ENCODE results near the gene PRSS16.

The PRSS16 gene

GRCh38 chr6:27286141-27286540 lies 38.6 kb downstream of the PRSS16 start:
- DNase-seq = no peak

DNA sequence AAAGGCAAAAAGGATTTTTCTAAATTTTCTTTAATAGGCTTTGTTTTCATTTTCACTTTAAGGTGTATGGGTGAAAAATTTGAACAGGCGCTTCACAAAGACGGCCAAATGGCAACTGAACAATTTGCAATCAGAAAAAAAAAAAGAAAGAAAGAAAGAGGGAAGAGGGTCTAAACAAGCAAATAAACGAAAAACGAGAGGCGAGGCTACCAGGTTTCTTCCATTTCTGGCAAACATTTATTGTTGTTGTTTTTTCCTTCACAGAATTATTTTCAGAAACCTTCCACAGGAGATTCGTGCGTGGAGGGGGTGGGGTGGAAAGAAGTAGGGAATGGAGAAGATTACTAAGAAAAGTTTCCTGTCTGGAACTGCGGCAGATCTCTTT lies 40.2 kb downstream of the PRSS16 start:
- DNase-seq = no peak

GRCh38 chr6:27288136-27289044 lies 40.9 kb downstream of the PRSS16 start:
- no peak for DNase-seq

DNA sequence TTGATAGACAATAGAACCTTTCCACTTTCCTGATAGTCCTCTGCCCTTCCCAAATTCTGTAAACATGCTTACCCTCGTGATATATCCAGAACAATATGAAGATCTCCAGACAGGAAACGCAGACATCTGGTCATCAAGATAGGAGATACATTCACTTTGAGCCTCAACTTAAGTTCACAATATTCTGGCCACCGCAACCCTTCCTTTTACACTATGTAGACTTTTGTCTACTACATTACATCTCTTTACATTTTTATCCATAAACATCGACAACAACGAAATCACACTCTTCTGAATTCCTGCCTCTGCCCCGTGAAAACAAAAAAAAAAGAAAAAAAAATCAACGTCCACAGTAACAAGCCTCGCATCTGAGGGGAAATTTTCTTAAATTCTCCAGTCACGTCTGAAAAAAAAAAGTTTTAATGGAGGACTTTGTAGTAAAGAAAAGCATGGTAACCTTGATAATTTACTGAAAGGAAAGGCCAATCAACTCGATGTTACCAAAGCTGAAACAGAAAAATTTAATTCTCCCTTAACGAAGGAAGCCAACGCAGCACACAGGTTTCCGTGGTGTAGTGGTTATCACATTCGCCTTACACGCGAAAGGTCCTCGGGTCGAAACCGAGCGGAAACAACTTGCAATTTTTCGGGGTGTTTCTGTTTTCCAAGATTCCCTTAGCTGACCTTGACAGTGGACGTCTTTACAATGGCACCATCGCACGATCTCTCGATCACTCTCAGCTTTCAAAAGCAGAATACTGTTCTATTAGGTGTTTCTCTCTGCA lies 42.8 kb downstream of the PRSS16 start:
- peak; percentile 50 for DNase-seq

DNA sequence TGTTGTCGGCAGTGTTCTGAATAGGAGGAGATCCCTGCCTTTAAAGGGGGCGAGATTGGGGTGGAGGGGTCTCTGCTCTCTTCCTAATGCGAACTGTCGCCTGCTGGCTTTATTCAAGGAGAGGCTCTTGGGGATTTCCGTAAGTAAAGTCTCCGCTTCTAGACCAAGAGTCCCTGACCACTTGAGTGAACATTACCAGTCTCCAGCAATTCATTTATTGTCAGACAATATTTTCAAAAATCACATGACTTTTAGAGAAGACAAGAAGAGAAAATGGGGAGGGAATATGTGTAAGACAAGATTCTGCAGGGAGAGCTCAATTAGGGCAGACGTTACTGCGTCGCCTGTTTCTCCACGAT lies 43.3 kb downstream of the PRSS16 start:
- DNase-seq = no peak

DNA sequence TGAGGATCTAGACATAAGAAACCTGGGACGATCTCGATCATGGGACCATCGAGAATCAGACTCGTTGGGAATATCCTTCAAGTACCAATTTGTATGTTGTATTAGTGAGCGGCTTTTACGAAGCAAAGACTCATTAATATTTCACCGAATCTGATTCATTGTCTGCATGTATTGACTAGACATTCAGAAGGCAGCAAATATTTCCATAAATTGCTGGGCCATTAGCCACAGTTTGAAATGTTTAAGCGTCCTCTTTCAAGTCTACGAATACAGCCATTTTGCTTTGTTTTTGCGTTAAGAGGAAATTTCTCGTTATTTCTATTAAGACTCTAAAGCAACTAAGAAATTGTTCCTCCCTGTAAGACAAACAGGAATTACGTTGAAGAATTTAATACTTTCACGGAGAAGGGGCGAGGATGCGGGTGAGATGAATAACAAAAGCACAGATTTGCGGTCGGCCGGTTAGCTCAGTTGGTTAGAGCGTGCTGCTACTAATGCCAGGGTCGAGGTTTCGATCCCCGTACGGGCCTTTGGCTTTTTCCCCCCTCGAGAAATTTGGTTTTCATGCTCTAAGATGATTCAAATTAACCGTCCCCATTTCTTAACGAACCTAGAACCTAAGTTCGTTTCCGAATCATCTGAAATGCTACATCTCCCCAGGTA lies 46.1 kb downstream of the PRSS16 start:
- DNase-seq = peak; percentile 61

GRCh38 chr6:27294409-27294808 lies 46.9 kb downstream of the PRSS16 start:
- no peak for DNase-seq

GRCh38 chr6:27295301-27296079 lies 48.0 kb downstream of the PRSS16 start:
- peak; percentile 76 for DNase-seq

DNA sequence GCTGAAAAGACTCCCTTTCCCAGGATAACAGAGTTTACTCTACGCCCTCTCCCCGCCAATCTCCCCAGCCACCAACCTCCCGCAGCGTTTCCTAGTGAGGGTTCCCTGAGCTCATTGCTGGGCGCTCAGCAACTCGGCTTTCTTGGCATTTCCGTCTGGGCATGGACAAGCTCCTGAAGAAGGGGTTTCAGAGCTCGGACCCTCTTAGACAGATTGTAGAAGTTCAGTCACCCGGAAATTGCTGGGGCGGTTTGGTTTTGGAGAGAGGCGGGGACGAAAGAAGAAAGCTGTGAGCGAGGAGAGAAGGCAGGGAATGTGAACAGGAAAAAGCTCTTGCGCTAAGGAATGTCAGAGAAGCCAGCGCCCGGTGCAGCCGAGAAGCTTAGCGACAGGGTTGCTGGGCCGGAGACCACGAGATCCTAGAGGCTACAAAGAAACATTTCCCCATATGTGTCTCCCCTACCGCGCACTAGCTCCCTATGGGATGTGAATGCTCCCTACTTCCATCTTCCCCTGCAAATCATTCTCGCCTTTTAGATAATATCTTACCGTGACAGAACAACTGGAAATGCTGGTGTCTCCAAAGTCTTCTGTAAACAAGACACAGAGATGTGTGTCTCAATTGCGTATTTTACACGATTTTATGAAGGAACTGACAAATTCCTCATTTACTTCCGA lies 48.7 kb downstream of the PRSS16 start:
- peak; percentile 53 for DNase-seq

DNA sequence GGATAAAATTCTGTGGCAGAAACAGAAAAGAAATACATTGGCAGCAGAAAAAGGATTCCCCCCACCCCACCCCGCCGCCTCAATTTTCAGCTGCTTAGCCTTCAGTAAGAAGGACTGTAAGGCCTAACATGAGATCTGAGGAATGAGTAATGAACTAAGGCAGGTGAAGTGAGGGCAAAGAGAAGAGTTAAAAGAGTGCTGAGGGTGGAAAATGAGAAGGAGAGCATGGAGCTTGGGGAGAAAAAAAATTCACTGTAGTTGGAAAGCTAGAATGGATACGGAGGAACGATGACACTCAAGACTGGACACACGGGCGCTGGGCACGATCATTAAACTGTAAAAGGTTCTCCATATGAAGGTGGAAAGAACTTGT lies 50.0 kb downstream of the PRSS16 start:
- DNase-seq = no peak

- DNase-seq = peak; percentile 37
Observed at GRCh38 chr6:27297857-27298730, 50.6 kb downstream of the PRSS16 start.

- no peak for DNase-seq
Observed at GRCh38 chr6:27303613-27304272, 56.2 kb downstream of the PRSS16 start.
